GM23338 (cell line): ENCODE results near the gene EMSY. TPM values are rescaled to one million over a fixed set of nuclear protein-coding genes. Genes with fewer than 3 reads are reported as not detected.

ENCODE experiments used
- ATAC-seq: fragments of 200-7000 bp; cut with Tn5 transposase; 3 replicates; pipeline ENCODE4 v1.9.1; 2020
- DNase-seq: peaks from one replicate; pipeline ENCODE4 v3.0.0-alpha.2; 2015; ENCODE audit warnings: low spot score
- H2AFZ ChIP-seq: fragments of 200-600 bp; sonication (generic); 2 replicates; pipeline ENCODE4 v1.8.0; 2016; ENCODE audit warnings: antibody characterized with exemption, mild to moderate bottlenecking, moderate library complexity
- H3F3A ChIP-seq: fragments of 200-600 bp; sonication (generic); replicated peaks from 2 replicates; pipeline ENCODE4 v1.8.0; 2017; ENCODE audit warnings: antibody characterized with exemption, mixed run types, low read depth
- H3K27ac ChIP-seq: fragments of 200-600 bp; sonication (generic); 2 replicates; pipeline ENCODE4 v1.6.1; 2016; ENCODE audit warnings: low read depth
- H3K27me3 ChIP-seq: fragments of 200-600 bp; sonication (generic); 2 replicates; pipeline ENCODE4 v1.8.0; 2016; ENCODE audit warnings: mild to moderate bottlenecking, mixed run types, moderate library complexity; ENCODE audit not compliant: insufficient read depth
- H3K36me3 ChIP-seq: fragments of 200-600 bp; sonication (generic); 2 replicates; pipeline ENCODE4 v1.8.0; 2016; ENCODE audit warnings: mild to moderate bottlenecking; ENCODE audit not compliant: insufficient read depth
- H3K4me1 ChIP-seq: fragments of 200-600 bp; sonication (generic); 2 replicates; pipeline ENCODE4 v1.8.0; 2016; ENCODE audit warnings: mild to moderate bottlenecking, moderate library complexity; ENCODE audit not compliant: insufficient read depth
- H3K4me2 ChIP-seq: fragments of 200-600 bp; sonication (generic); 2 replicates; pipeline ENCODE4 v1.7.1; 2017; ENCODE audit warnings: mixed run types
- H3K4me3 ChIP-seq: fragments of 200-600 bp; sonication (generic); 2 replicates; pipeline ENCODE4 v1.6.1; 2016; ENCODE audit warnings: mixed run types
- H3K79me2 ChIP-seq: fragments of 200-600 bp; sonication (generic); replicated peaks from 2 replicates; pipeline ENCODE4 v1.8.0; 2017; ENCODE audit warnings: mild to moderate bottlenecking; ENCODE audit not compliant: insufficient read depth
- H3K9me2 ChIP-seq: fragments of 200-600 bp; sonication (generic); 2 replicates; pipeline ENCODE4 v1.8.0; 2017; ENCODE audit not compliant: insufficient read depth
- H4K20me1 ChIP-seq: fragments of 200-600 bp; sonication (generic); replicated peaks from 2 replicates; pipeline ENCODE4 v1.8.0; 2017; ENCODE audit warnings: mild to moderate bottlenecking; ENCODE audit not compliant: insufficient read depth
- H3K27ac Mint-ChIP-seq: 2 replicates; pipeline ENCODE4 v1.8.0; 2020; ENCODE audit warnings: inconsistent platforms, mild to moderate bottlenecking, moderate library complexity, mixed read lengths
- H3K27me3 Mint-ChIP-seq: 3 replicates; pipeline ENCODE4 v1.8.0; 2022; ENCODE audit warnings: low read depth, mild to moderate bottlenecking, moderate library complexity, mixed read lengths, inconsistent platforms; ENCODE audit not compliant: insufficient read depth, poor library complexity
- H3K36me3 Mint-ChIP-seq: 3 replicates; pipeline ENCODE4 v1.8.0; 2021; ENCODE audit warnings: low read depth, mild to moderate bottlenecking, inconsistent platforms, moderate library complexity, mixed read lengths
- H3K4me1 Mint-ChIP-seq: 3 replicates; pipeline ENCODE4 v1.8.0; 2020; ENCODE audit warnings: mild to moderate bottlenecking, inconsistent platforms, mixed read lengths
- H3K4me3 Mint-ChIP-seq: 3 replicates; pipeline ENCODE4 v1.8.0; 2021; ENCODE audit warnings: moderate library complexity, mild to moderate bottlenecking, inconsistent platforms, mixed read lengths
- H3K9me3 Mint-ChIP-seq: 3 replicates; pipeline ENCODE4 v1.8.0; 2020; ENCODE audit warnings: moderate library complexity, mild to moderate bottlenecking, inconsistent platforms, mixed read lengths
- EZH2 ChIP-seq: fragments of 200-600 bp; sonication (generic); IDR thresholded peaks from one replicate; pipeline ENCODE4 v1.8.0; 2017; ENCODE audit warnings: antibody characterized with exemption, mild to moderate bottlenecking, low read depth; ENCODE audit not compliant: unreplicated experiment
- EZH2phosphoT487 ChIP-seq: fragments of 200-600 bp; sonication (generic); IDR thresholded peaks from one replicate; pipeline ENCODE4 v1.8.1; 2018; ENCODE audit warnings: antibody characterized with exemption; ENCODE audit not compliant: unreplicated experiment
- POLR2AphosphoS5 ChIP-seq: IDR thresholded peaks from 2 replicates; pipeline ENCODE4 v1.6.1; 2016; ENCODE audit warnings: antibody characterized with exemption, low read depth
- ZNF331 ChIP-seq: fragments of 250-450 bp; sonication (Bioruptor Pico); IDR thresholded peaks from 2 replicates; pipeline ENCODE4 v1.5.0; 2020; ENCODE audit warnings: low read depth, mild to moderate bottlenecking, moderate library complexity
- polyA plus RNA-seq: library from polyadenylated mRNA; unstranded; fragments of >200 nt; fragmentation: Nextera tagmentation; extraction: Ambion mirVana; gene quantifications from 2 replicates; pipeline ENCODE4 v1.2.1, GENCODE V29; 2016
- total RNA-seq: library from RNA; depleted of rRNA; stranded (reverse); fragments of >200 nt; shearing (Covaris generic); gene quantifications from 2 replicates; pipeline ENCODE4 v1.2.3, GENCODE V29; 2014
- TF ChIP-seq, protein P1 (sequence below), 2 experiments: fragments of 200-600 bp in 1 of 2; sonication (generic) in 1 of 2; conservative IDR thresholded peaks; 2 replicates each; pipeline versions ENCODE4 v1.5.1 to v1.6.1; 2016 to 2017; ENCODE audit warnings: antibody characterized with exemption in 2 of 2, low read depth in 2 of 2, mild to moderate bottlenecking in 2 of 2, moderate library complexity in 1 of 2
- TF ChIP-seq, protein P2 (sequence below): IDR thresholded peaks from 2 replicates; pipeline ENCODE4 v1.6.1; 2016; ENCODE audit warnings: antibody characterized with exemption
- TF ChIP-seq, protein P3 (sequence below): fragments of 250-450 bp; sonication (Bioruptor Pico); IDR thresholded peaks from 2 replicates; pipeline ENCODE4 v1.5.0; 2020; ENCODE audit warnings: mild to moderate bottlenecking, moderate library complexity

Gene EMSY
- total and polyA plus RNA-seq, 2 experiments from 2014 or later = 25.0 to 46.9 TPM

DNA sequence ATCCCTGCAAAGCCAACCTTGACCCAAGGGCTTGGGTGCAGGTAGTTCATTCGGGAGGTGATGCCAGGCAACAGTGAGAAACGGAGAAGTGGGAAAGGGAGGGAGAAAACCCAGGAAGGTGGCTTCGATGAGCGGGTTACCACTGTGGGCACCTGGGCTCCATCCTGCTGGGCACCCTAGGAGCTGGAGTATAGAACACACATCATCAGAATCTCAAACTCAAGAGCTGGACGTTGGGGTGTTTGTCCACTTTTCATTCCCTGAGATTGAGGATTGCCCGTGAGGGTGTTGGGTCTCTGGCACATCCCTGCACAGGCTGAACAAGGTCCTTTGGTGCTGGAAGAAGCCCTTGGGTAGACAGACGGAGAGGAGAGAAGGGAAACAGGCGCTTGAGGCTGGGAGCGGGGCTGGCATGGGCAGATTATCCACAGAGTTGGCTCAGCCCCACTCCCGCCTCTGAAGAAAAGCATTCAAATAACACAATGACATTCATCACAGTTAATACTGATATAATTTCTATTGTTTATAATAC, 155.4 kb downstream of the EMSY start (continued):
- TF ChIP-seq, protein P1, sequence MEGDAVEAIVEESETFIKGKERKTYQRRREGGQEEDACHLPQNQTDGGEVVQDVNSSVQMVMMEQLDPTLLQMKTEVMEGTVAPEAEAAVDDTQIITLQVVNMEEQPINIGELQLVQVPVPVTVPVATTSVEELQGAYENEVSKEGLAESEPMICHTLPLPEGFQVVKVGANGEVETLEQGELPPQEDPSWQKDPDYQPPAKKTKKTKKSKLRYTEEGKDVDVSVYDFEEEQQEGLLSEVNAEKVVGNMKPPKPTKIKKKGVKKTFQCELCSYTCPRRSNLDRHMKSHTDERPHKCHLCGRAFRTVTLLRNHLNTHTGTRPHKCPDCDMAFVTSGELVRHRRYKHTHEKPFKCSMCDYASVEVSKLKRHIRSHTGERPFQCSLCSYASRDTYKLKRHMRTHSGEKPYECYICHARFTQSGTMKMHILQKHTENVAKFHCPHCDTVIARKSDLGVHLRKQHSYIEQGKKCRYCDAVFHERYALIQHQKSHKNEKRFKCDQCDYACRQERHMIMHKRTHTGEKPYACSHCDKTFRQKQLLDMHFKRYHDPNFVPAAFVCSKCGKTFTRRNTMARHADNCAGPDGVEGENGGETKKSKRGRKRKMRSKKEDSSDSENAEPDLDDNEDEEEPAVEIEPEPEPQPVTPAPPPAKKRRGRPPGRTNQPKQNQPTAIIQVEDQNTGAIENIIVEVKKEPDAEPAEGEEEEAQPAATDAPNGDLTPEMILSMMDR (conservative IDR thresholded peaks at IDR 0.05; ENCODE audit: low read depth in 2 of 2) = no peak
- TF ChIP-seq EZH2 = no peak
- TF ChIP-seq, protein P2, sequence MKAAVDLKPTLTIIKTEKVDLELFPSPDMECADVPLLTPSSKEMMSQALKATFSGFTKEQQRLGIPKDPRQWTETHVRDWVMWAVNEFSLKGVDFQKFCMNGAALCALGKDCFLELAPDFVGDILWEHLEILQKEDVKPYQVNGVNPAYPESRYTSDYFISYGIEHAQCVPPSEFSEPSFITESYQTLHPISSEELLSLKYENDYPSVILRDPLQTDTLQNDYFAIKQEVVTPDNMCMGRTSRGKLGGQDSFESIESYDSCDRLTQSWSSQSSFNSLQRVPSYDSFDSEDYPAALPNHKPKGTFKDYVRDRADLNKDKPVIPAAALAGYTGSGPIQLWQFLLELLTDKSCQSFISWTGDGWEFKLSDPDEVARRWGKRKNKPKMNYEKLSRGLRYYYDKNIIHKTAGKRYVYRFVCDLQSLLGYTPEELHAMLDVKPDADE = no peak
- TF ChIP-seq ZNF331 (CRISPR knock-in tag) = no peak

DNA sequence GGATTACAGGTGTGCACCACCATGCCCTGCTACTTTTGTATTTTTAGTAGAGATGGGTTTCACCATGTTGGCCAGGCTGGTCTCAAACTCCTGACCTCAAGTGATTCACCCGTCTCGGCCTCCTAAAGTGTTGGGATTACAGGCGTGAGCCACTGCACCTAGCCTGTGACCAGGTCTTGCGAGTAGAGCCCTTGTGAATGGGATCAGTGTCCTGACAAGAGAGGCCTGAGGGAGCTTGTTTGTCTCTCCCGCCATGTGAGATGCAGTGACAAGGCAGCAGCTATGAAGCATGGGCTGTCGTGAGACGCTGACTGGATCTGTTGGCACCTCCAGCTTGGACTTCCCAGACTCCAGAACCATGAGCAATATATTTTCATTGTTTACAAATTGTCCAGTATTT, 156.5 kb downstream of the EMSY start:
- H3K27me3 ChIP-seq = no peaks in the 10 kb centered on the region

DNA sequence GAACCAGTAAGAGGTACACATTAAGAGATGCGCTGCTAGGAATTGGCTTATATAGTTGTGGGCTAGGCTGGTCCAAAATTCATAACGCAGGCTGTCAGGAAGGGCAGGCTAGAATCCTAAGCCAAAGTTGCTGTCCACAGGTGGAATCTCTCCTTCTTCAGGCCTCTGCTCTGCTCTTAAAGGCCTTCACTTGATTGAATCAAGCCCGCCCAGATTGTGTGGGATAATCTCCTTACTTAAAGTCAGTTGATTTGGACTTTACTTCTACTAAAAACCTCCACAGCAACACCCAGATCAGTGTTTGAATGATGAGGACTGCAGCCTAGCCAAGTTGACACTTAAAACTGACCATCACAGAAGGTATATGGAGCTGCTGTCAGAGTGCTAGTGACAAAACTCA, 156.9 kb downstream of the EMSY start:
- Histone ChIP-seq H3K9me2 (no peaks in the 10 kb centered on the region), H4K20me1 (no peaks in the 10 kb centered on the region), H3K4me1 (no peaks in the 10 kb centered on the region), H3K4me2 (no peak overlapping the region), H2AFZ (no peak overlapping the region), H3K27me3 (no peaks in the 10 kb centered on the region), H3K79me2 (no peaks in the 10 kb centered on the region), H3K4me3 (no peak overlapping the region), H3K36me3 (no peaks in the 10 kb centered on the region), H3F3A (no peaks in the 10 kb centered on the region), H3K27ac (no peak overlapping the region)
- H3K9me3 Mint-ChIP-seq = peaks cover 2% of the 10 kb centered on the region; the same call in 2 of the 3 replicates
- DNase-seq (no peak), ATAC-seq (no peak)
- peaks cover 7% of the 10 kb centered on the region for H3K27me3 Mint-ChIP-seq
- no peak overlapping the region for H3K4me3 Mint-ChIP-seq
- H3K27ac Mint-ChIP-seq = no peak overlapping the region
- H3K36me3 Mint-ChIP-seq = peaks cover 6% of the 10 kb centered on the region; the same call in 2 of the 3 replicates
- peaks cover 6% of the 10 kb centered on the region for H3K4me1 Mint-ChIP-seq
- TF ChIP-seq EZH2phosphoT487 (no peak), ZNF331 (CRISPR knock-in tag) (no peak), POLR2AphosphoS5 (no peak)
- TF ChIP-seq, protein P1 (conservative IDR thresholded peaks at IDR 0.05; ENCODE audit: low read depth in 2 of 2) = no peak
- TF ChIP-seq, protein P3, sequence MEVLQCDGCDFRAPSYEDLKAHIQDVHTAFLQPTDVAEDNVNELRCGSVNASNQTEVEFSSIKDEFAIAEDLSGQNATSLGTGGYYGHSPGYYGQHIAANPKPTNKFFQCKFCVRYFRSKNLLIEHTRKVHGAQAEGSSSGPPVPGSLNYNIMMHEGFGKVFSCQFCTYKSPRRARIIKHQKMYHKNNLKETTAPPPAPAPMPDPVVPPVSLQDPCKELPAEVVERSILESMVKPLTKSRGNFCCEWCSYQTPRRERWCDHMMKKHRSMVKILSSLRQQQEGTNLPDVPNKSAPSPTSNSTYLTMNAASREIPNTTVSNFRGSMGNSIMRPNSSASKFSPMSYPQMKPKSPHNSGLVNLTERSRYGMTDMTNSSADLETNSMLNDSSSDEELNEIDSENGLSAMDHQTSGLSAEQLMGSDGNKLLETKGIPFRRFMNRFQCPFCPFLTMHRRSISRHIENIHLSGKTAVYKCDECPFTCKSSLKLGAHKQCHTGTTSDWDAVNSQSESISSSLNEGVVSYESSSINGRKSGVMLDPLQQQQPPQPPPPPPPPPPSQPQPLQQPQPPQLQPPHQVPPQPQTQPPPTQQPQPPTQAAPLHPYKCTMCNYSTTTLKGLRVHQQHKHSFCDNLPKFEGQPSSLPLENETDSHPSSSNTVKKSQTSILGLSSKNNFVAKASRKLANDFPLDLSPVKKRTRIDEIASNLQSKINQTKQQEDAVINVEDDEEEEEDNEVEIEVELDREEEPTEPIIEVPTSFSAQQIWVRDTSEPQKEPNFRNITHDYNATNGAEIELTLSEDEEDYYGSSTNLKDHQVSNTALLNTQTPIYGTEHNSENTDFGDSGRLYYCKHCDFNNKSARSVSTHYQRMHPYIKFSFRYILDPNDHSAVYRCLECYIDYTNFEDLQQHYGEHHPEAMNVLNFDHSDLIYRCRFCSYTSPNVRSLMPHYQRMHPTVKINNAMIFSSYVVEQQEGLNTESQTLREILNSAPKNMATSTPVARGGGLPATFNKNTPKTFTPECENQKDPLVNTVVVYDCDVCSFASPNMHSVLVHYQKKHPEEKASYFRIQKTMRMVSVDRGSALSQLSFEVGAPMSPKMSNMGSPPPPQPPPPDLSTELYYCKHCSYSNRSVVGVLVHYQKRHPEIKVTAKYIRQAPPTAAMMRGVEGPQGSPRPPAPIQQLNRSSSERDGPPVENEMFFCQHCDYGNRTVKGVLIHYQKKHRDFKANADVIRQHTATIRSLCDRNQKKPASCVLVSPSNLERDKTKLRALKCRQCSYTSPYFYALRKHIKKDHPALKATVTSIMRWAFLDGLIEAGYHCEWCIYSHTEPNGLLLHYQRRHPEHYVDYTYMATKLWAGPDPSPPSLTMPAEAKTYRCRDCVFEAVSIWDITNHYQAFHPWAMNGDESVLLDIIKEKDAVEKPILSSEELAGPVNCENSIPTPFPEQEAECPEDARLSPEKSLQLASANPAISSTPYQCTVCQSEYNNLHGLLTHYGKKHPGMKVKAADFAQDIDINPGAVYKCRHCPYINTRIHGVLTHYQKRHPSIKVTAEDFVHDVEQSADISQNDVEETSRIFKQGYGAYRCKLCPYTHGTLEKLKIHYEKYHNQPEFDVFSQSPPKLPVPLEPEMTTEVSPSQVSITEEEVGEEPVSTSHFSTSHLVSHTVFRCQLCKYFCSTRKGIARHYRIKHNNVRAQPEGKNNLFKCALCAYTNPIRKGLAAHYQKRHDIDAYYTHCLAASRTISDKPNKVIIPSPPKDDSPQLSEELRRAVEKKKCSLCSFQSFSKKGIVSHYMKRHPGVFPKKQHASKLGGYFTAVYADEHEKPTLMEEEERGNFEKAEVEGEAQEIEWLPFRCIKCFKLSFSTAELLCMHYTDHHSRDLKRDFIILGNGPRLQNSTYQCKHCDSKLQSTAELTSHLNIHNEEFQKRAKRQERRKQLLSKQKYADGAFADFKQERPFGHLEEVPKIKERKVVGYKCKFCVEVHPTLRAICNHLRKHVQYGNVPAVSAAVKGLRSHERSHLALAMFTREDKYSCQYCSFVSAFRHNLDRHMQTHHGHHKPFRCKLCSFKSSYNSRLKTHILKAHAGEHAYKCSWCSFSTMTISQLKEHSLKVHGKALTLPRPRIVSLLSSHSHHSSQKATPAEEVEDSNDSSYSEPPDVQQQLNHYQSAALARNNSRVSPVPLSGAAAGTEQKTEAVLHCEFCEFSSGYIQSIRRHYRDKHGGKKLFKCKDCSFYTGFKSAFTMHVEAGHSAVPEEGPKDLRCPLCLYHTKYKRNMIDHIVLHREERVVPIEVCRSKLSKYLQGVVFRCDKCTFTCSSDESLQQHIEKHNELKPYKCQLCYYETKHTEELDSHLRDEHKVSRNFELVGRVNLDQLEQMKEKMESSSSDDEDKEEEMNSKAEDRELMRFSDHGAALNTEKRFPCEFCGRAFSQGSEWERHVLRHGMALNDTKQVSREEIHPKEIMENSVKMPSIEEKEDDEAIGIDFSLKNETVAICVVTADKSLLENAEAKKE (CRISPR knock-in tag) = no peak

More for the DNA sequence above, 156.5 kb downstream of the EMSY start:
- no peak for DNase-seq
- no peaks in the 10 kb centered on the region for H3F3A ChIP-seq
- Mint-ChIP-seq H3K27ac (no peak overlapping the region), H3K36me3 (peaks cover 4% of the 10 kb centered on the region; the same call in 2 of the 3 replicates), H3K9me3 (peaks cover 2% of the 10 kb centered on the region; the same call in 2 of the 3 replicates), H3K27me3 (peaks cover 7% of the 10 kb centered on the region), H3K4me1 (peaks cover 1% of the 10 kb centered on the region), H3K4me3 (no peak overlapping the region)
- H3K9me2 ChIP-seq = no peaks in the 10 kb centered on the region
- no peaks in the 10 kb centered on the region for H3K4me1 ChIP-seq
- H2AFZ ChIP-seq = no peak overlapping the region
- no peak overlapping the region for H3K4me2 ChIP-seq
- no peak for ATAC-seq
- no peak for TF ChIP-seq POLR2AphosphoS5
- no peak for TF ChIP-seq EZH2phosphoT487
- H3K36me3 ChIP-seq = no peaks in the 10 kb centered on the region
- H3K79me2 ChIP-seq = no peaks in the 10 kb centered on the region
- H4K20me1 ChIP-seq = no peaks in the 10 kb centered on the region
- no peak overlapping the region for H3K4me3 ChIP-seq
- H3K27ac ChIP-seq = no peak overlapping the region
